OCI-LY1 (cell line): ENCODE measurements around the gene TTC8.

Experiments
- H2AFZ ChIP-seq: fragments of 200-600 bp; sonication (generic), shearing (Covaris generic); 2 replicates; pipeline ENCODE4 v1.6.0; 2014; ENCODE audit warnings: antibody characterized with exemption, mild to moderate bottlenecking, low read length
- H3F3A ChIP-seq: fragments of 200-600 bp; sonication (generic), shearing (Covaris generic); 2 replicates; pipeline ENCODE4 v1.6.0; 2014; ENCODE audit warnings: mild to moderate bottlenecking, antibody characterized with exemption, low read length, moderate library complexity; ENCODE audit not compliant: insufficient read depth
- H3K27ac ChIP-seq: fragments of 200-600 bp; sonication (generic); 2 replicates; pipeline ENCODE4 v1.5.1; 2014; ENCODE audit warnings: low read length, mixed run types, mild to moderate bottlenecking, low read depth; ENCODE audit not compliant: poor library complexity, severe bottlenecking
- H3K27me3 ChIP-seq: fragments of 200-600 bp; sonication (generic); 2 replicates; pipeline ENCODE4 v1.6.0; 2014; ENCODE audit warnings: antibody characterized with exemption, mild to moderate bottlenecking, low read length, moderate library complexity; ENCODE audit not compliant: insufficient read depth
- H3K36me3 ChIP-seq: fragments of 200-600 bp; sonication (generic); 2 replicates; pipeline ENCODE4 v1.6.1; 2014; ENCODE audit warnings: mild to moderate bottlenecking, antibody characterized with exemption, low read length, moderate library complexity, mixed read lengths; ENCODE audit not compliant: insufficient read depth
- H3K4me1 ChIP-seq: fragments of 200-600 bp; sonication (generic); 2 replicates; pipeline ENCODE4 v1.5.1; 2014; ENCODE audit warnings: mild to moderate bottlenecking, low read length, moderate library complexity; ENCODE audit not compliant: insufficient read depth, severe bottlenecking
- H3K4me2 ChIP-seq: fragments of 200-600 bp; sonication (generic), shearing (Covaris generic); 2 replicates; pipeline ENCODE4 v1.6.1; 2014; ENCODE audit warnings: low read length
- H3K4me3 ChIP-seq: fragments of 200-600 bp; sonication (generic); 2 replicates; pipeline ENCODE4 v1.5.1; 2014; ENCODE audit warnings: low read length, low read depth, mild to moderate bottlenecking, mixed read lengths; ENCODE audit not compliant: poor library complexity, severe bottlenecking
- H3K79me2 ChIP-seq: fragments of 200-600 bp; shearing (Covaris generic); 2 replicates; pipeline ENCODE4 v1.6.1; 2016; ENCODE audit warnings: mixed run types, low read length, mixed read lengths; ENCODE audit not compliant: insufficient read depth
- H3K9ac ChIP-seq: fragments of 200-600 bp; sonication (generic), shearing (Covaris generic); 2 replicates; pipeline ENCODE4 v1.6.1; 2014; ENCODE audit warnings: mild to moderate bottlenecking, low read length, mixed read lengths
- H3K9me2 ChIP-seq: fragments of 200-600 bp; sonication (generic), shearing (Covaris generic); 2 replicates; pipeline ENCODE4 v1.6.1; 2014; ENCODE audit warnings: low read depth, mild to moderate bottlenecking, low read length, mixed read lengths
- H3K9me3 ChIP-seq: fragments of 200-600 bp; shearing (Covaris generic); 2 replicates; pipeline ENCODE4 v1.6.1; 2014; ENCODE audit warnings: low read length, mixed read lengths
- H4K20me1 ChIP-seq: fragments of 200-600 bp; sonication (generic), shearing (Covaris generic); 2 replicates; pipeline ENCODE4 v1.6.0; 2016; ENCODE audit warnings: mild to moderate bottlenecking, low read length; ENCODE audit not compliant: insufficient read depth
- CTCF ChIP-seq: fragments of 200-600 bp; sonication (generic), shearing (Covaris generic); IDR thresholded peaks from 2 replicates; pipeline ENCODE4 v1.5.1; 2017; ENCODE audit warnings: mild to moderate bottlenecking, antibody characterized with exemption, low read length, moderate library complexity, mixed read lengths
- EZH2 ChIP-seq: fragments of 200-600 bp; sonication (generic), shearing (Covaris generic); IDR thresholded peaks from 2 replicates; pipeline ENCODE4 v1.8.0; 2017; ENCODE audit warnings: borderline replicate concordance, mixed run types, mild to moderate bottlenecking, antibody characterized with exemption, low read length, moderate library complexity, mixed read lengths

Gene TTC8

GRCh38 chr14:88824314-88825077 lies at the start of gene TTC8:
Gene TTC8, plus strand, starts transcription at chr14:88824651. Its CDS starts 57 bp downstream, at chr14:88824708.
- Histone ChIP-seq H3K27me3 (no peaks in the 10 kb centered on the region), H2AFZ (peak within 1 kb of the TSS; percentile 96; the same call in 1 of the 2 replicates), H3K9me3 (no peaks in the 10 kb centered on the region), H3K4me1 (peaks cover 10% of the 10 kb centered on the region), H3K9ac (peak within 1 kb of the TSS; percentile 65), H3K9me2 (no peaks in the 10 kb centered on the region), H3K36me3 (no peaks in the 10 kb centered on the region), H3F3A (no peaks in the 10 kb centered on the region), H3K27ac (no peak within 1 kb of the TSS), H4K20me1 (no peaks in the 10 kb centered on the region), H3K4me2 (peak within 1 kb of the TSS; percentile 87), H3K79me2 (no peaks in the 10 kb centered on the region), H3K4me3 (peak within 1 kb of the TSS; percentile 69)
- TF ChIP-seq CTCF (no peak), EZH2 (no peak)

GRCh38 chr14:88775532-88775931 lies 48.9 kb upstream of the TTC8 start:
- no peak overlapping the region for H2AFZ ChIP-seq
- no peak overlapping the region for H3K4me3 ChIP-seq
- H3K27me3 ChIP-seq: no peaks in the 10 kb centered on the region; the same call in 1 of the 2 replicates
- H3F3A ChIP-seq: no peaks in the 10 kb centered on the region
- no peak overlapping the region for H3K9ac ChIP-seq
- H3K9me2 ChIP-seq: no peaks in the 10 kb centered on the region
- H3K4me1 ChIP-seq: no peaks in the 10 kb centered on the region
- no peaks in the 10 kb centered on the region for H3K36me3 ChIP-seq
- H3K27ac ChIP-seq: no peak overlapping the region
- H4K20me1 ChIP-seq: no peaks in the 10 kb centered on the region
- no peak for TF ChIP-seq EZH2
- TF ChIP-seq CTCF: no peak
- no peak overlapping the region for H3K4me2 ChIP-seq
- H3K9me3 ChIP-seq: no peaks in the 10 kb centered on the region
- no peaks in the 10 kb centered on the region for H3K79me2 ChIP-seq

GRCh38 chr14:88785911-88786310 lies 38.5 kb upstream of the TTC8 start:
- no peaks in the 10 kb centered on the region for H3K9me2 ChIP-seq
- no peaks in the 10 kb centered on the region for H3F3A ChIP-seq
- H3K27ac ChIP-seq: no peak overlapping the region
- H3K27me3 ChIP-seq: no peaks in the 10 kb centered on the region
- no peak overlapping the region for H3K9ac ChIP-seq
- no peaks in the 10 kb centered on the region for H4K20me1 ChIP-seq
- H3K4me1 ChIP-seq: no peaks in the 10 kb centered on the region
- no peak overlapping the region for H2AFZ ChIP-seq
- no peaks in the 10 kb centered on the region for H3K79me2 ChIP-seq
- TF ChIP-seq CTCF: no peak
- TF ChIP-seq EZH2: no peak
- H3K4me3 ChIP-seq: no peak overlapping the region
- no peaks in the 10 kb centered on the region for H3K9me3 ChIP-seq
- H3K4me2 ChIP-seq: no peak overlapping the region
- H3K36me3 ChIP-seq: no peaks in the 10 kb centered on the region
